Activated CD8-positive, alpha-beta T cell treated with anti-CD3 and anti-CD28 coated beads for 36 hours (primary cell): ENCODE data around the gene UCHL5. TPM values are rescaled to one million over a fixed set of nuclear protein-coding genes. Genes with fewer than 3 reads are reported as not detected.

ENCODE experiments used
- ATAC-seq: fragments of 200-7000 bp; cut with Tn5 transposase; one replicate; pipeline ENCODE4 v1.10.0; 2021; ENCODE audit warnings: mild to moderate bottlenecking, moderate library complexity
- CTCF ChIA-PET: fragments of 350-600 bp; sonication (Branson Sonifier 250); formaldehyde crosslinking; loops from one replicate; lab custom pipeline; 2021; ENCODE audit warnings: antibody characterized with exemption; lab: Charles Lee
- POLR2A ChIA-PET: fragments of 350-600 bp; sonication (Branson Sonifier 250); formaldehyde crosslinking; loops from one replicate; lab custom pipeline; 2021; ENCODE audit warnings: antibody characterized with exemption; lab: Charles Lee
- DNase-seq: peaks from one replicate; pipeline ENCODE4 v3.0.0-alpha.2; 2020
- H3K27ac Mint-ChIP-seq: one replicate; pipeline ENCODE4 v1.8.0; 2021; ENCODE audit warnings: mild to moderate bottlenecking, mixed read lengths
- H3K27me3 Mint-ChIP-seq: one replicate; pipeline ENCODE4 v1.8.0; 2021; ENCODE audit warnings: mixed read lengths
- H3K36me3 Mint-ChIP-seq: one replicate; pipeline ENCODE4 v1.8.0; 2021; ENCODE audit warnings: low read depth, mixed read lengths
- H3K4me1 Mint-ChIP-seq: one replicate; pipeline ENCODE4 v1.8.0; 2021; ENCODE audit warnings: low read depth, mixed read lengths
- H3K4me3 Mint-ChIP-seq: one replicate; pipeline ENCODE4 v1.8.0; 2021; ENCODE audit warnings: mild to moderate bottlenecking, moderate library complexity, mixed read lengths
- H3K9me3 Mint-ChIP-seq: one replicate; pipeline ENCODE4 v1.8.0; 2021; ENCODE audit warnings: mixed read lengths
- CTCF ChIP-seq: fragments of 200-600 bp; IDR thresholded peaks from one replicate; pipeline ENCODE4 v1.8.0; 2022; ENCODE audit warnings: antibody characterized with exemption, mild to moderate bottlenecking
- intact Hi-C: fragments of 100-400 bp; cut with micrococcal nuclease; formaldehyde crosslinking; loops from one replicate; pipeline ENCODE4 v1.10.0; 2022
- total RNA-seq, 2 experiments: library from RNA; stranded (reverse); gene quantifications; one replicate each; pipeline ENCODE4 v1.2.3, GENCODE V29; 2021

The UCHL5 gene
- total RNA-seq, 2 experiments from 2014 or later, result 81.3 to 85.7 TPM

DNA sequence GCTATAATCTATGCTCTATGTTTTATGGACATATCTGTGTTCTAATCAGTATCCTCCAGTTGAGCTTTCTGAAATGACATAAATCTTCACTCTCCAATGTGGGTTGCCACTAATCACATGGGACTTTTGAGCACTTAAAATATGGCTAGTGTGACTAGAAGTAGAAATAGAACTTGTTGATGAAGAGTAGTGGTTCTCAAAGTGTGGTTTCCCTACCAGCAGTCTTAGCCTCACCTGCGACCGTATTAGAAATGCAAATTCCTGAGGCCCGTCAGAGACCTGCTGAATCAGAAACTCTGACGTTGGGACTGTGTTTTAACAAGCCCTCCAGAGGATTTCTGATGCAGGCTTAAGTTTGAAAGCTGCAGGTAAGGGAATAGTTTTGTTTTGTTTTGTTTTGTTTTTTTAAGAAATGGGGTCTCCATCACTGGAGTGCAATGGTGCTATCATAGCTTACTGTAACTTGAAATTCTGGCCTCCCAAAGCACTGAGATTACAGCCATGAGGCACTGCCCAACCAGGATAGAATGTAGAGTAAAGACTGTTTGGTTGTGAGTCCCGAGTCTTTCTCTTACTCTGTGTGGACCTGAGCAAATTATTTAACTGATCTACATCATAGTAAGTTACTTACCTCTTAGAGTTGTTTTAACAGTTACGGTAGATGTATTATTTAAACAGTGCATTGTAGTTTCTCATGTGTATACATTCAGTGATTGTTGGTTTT lies 24.4 kb upstream of the UCHL5 start:
- intact Hi-C loops, result no loop called here
- Mint-ChIP-seq H3K4me3 (no peak overlapping the region), H3K4me1 (no peaks in the 10 kb centered on the region), H3K27me3 (no peaks in the 10 kb centered on the region), H3K9me3 (no peaks in the 10 kb centered on the region), H3K27ac (no peak overlapping the region), H3K36me3 (peaks cover 37% of the 10 kb centered on the region)
- DNase-seq (no peak), ATAC-seq (no peak)
- POLR2A ChIA-PET, result interaction anchor here (1.7 kb wide), 1 partner anchor 23 kb away, joined by 3 read pairs; no protein-coding TSS in a partner anchor
- CTCF ChIA-PET, result interaction anchor here (1.4 kb wide), 1 partner anchor 10 kb away, joined by 4 read pairs; no protein-coding TSS in a partner anchor
- no peak for TF ChIP-seq CTCF

DNA sequence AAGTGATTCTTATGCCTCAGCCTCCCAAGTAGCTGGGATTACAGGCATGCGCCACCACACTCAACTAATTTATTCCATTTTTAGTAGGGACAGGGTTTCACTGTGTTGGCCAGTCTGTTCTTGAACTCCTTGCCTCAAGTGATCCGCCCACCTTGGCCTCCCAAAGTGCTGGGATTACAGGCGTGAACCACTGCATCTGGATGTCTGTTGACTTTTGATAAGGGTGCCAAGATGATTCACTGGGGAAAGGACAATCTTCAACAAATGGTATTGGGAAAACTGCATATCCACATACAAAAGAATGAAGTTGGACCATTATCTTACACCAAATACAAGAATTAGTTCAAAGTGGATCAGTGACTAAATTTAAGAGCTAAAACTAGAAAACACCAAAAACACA lies 20.0 kb upstream of the UCHL5 start:
- peaks cover 47% of the 10 kb centered on the region for H3K36me3 Mint-ChIP-seq
- TF ChIP-seq CTCF, result no peak
- intact Hi-C loops, result no loop called here
- no peak overlapping the region for H3K4me3 Mint-ChIP-seq
- CTCF ChIA-PET, result no interaction called here
- H3K27ac Mint-ChIP-seq, result no peak overlapping the region
- DNase-seq (no peak), ATAC-seq (no peak)
- no peaks in the 10 kb centered on the region for H3K27me3 Mint-ChIP-seq
- no peaks in the 10 kb centered on the region for H3K9me3 Mint-ChIP-seq
- POLR2A ChIA-PET, result no interaction called here
- peaks cover 5% of the 10 kb centered on the region for H3K4me1 Mint-ChIP-seq

DNA sequence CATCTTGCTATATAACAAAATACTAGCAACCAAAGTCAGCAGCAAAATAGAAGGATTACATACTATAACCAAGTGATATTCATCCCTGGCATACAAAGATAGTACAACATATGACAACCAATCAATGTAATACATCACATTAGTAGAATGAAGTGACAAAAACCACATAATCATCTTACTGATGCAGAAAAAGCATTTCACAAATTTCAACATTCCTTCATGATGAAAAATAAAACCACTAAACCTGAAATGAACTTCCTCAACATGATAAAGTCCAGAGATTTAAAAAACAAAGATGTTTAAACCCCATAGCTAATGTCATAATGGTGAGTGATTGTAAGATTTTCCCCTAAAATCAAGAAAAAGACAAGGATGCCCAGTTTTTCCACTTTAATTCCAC lies 18.8 kb upstream of the UCHL5 start:
- H3K36me3 Mint-ChIP-seq, result peaks cover 44% of the 10 kb centered on the region
- no peak overlapping the region for H3K27ac Mint-ChIP-seq
- DNase-seq, result no peak
- TF ChIP-seq CTCF, result no peak
- no peak for ATAC-seq
- POLR2A ChIA-PET, result no interaction called here
- H3K9me3 Mint-ChIP-seq, result no peaks in the 10 kb centered on the region
- no peak overlapping the region for H3K4me3 Mint-ChIP-seq
- peaks cover 5% of the 10 kb centered on the region for H3K4me1 Mint-ChIP-seq
- H3K27me3 Mint-ChIP-seq, result no peaks in the 10 kb centered on the region
- CTCF ChIA-PET, result no interaction called here
- intact Hi-C loops, result no loop called here

- ATAC-seq, result peak; percentile 68
- no peaks in the 10 kb centered on the region for H3K9me3 Mint-ChIP-seq
- peak overlapping the region; percentile 48 for H3K27ac Mint-ChIP-seq
- TF ChIP-seq CTCF, result no peak
- intact Hi-C loops, result no loop called here
- no peak overlapping the region for H3K4me3 Mint-ChIP-seq
- H3K4me1 Mint-ChIP-seq, result peaks cover 39% of the 10 kb centered on the region
- POLR2A ChIA-PET, result interaction anchor here (0.6 to 1.4 kb wide), 3 partner anchors 10 to 552 kb away, joined by 3 to 4 read pairs (median 3); no protein-coding TSS in a partner anchor
- CTCF ChIA-PET, result interaction anchor here (0.8 to 2.5 kb wide), 3 partner anchors 12 to 52 kb away, joined by 3 to 10 read pairs (median 6); partner anchors contain the start of genes CDC73, RO60 and UCHL5
- peak; percentile 20 for DNase-seq
- H3K27me3 Mint-ChIP-seq, result no peaks in the 10 kb centered on the region
- peaks cover 22% of the 10 kb centered on the region for H3K36me3 Mint-ChIP-seq
These were observed 11.8 kb upstream of the UCHL5 start for GRCh38 chr1:193070942-193071341.

DNA sequence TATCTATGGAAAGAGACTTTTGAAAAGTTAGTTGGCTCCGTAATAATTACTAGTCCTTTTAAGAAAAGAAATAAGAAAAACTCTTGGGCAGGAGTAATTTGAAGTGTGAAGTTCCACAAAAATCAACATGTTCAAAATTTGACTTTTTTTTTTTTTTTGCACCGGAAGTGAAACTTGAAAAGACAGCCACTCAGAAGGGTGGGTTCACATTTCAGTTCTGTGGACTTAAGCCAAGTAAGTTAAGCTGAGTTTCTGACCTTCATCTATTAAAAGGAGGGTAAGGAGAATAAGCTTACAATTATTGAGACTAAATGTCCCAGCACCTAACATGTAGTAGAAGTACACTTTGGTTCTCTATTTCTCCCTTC lies 11.2 kb upstream of the UCHL5 start:
- CTCF ChIA-PET, result interaction anchor here (1.1 to 2.5 kb wide), 3 partner anchors 12 to 52 kb away, joined by 3 to 10 read pairs (median 6); partner anchors contain the start of genes CDC73, RO60 and UCHL5

More for the DNA sequence above, 11.2 kb upstream of the UCHL5 start:
- intact Hi-C loops, result no loop called here
- DNase-seq (no peak), ATAC-seq (peak; percentile 23)
- Mint-ChIP-seq H3K36me3 (peaks cover 22% of the 10 kb centered on the region), H3K9me3 (no peaks in the 10 kb centered on the region), H3K4me3 (peak overlapping the region; percentile 9), H3K4me1 (peaks cover 40% of the 10 kb centered on the region), H3K27me3 (no peaks in the 10 kb centered on the region), H3K27ac (peak overlapping the region; percentile 84)
- TF ChIP-seq CTCF, result no peak
- POLR2A ChIA-PET, result interaction anchor here (0.6 to 1.4 kb wide), 3 partner anchors 10 to 520 kb away, joined by 3 to 4 read pairs (median 4); partner anchors contain the start of genes RO60 and UCHL5
